ENCODE data around the gene DOLK. TPM values are rescaled to one million over a fixed set of nuclear protein-coding genes. Genes with fewer than 3 reads are reported as not detected.

DOLK gene
- polyA plus RNA-seq, 1 donor from 2014 or later: 11.3 TPM

GRCh38 chr9:128919402-128920089 is 27.9 kb downstream of the DOLK start:
- Histone ChIP-seq H3K27ac (ENCODE audit: low read length) (no peak overlapping the region), H3K9me3 (ENCODE audit: low read length) (no peaks in the 10 kb centered on the region), H2AFZ (ENCODE audit: low read depth, low read length) (no peak overlapping the region), H3K9me2 (ENCODE audit: insufficient read depth, low read length) (no peaks in the 10 kb centered on the region), H3K4me2 (ENCODE audit: low read length) (no peak overlapping the region), H3K9ac (ENCODE audit: low read length) (no peak overlapping the region), H3K4me3 (ENCODE audit: low read length) (no peak overlapping the region), H4K20me1 (ENCODE audit: insufficient read depth) (no peaks in the 10 kb centered on the region), H3K36me3 (ENCODE audit: insufficient read depth, low read length) (no peaks in the 10 kb centered on the region), H3K27me3 (ENCODE audit: insufficient read depth, low read depth, low read length) (no peaks in the 10 kb centered on the region), H3F3A (ENCODE audit: insufficient read depth, low read length, poor library complexity, severe bottlenecking) (no peaks in the 10 kb centered on the region), H3K79me2 (replicated peaks; ENCODE audit: insufficient read depth, low read length) (no peaks in the 10 kb centered on the region)
- TF ChIP-seq SMC3 (conservative IDR thresholded peaks at IDR 0.05; ENCODE audit: poor library complexity) (no peak), REST (IDR thresholded peaks at IDR 0.05; ENCODE audit: borderline replicate concordance) (no peak), MXI1 (conservative IDR thresholded peaks at IDR 0.05; ENCODE audit: poor library complexity, severe bottlenecking) (no peak), RAD21 (conservative IDR thresholded peaks at IDR 0.05) (no peak), EP300 (conservative IDR thresholded peaks at IDR 0.05; ENCODE audit: poor library complexity, severe bottlenecking) (no peak), POLR2AphosphoS5 (IDR thresholded peaks at IDR 0.05) (no peak), TAF1 (IDR thresholded peaks at IDR 0.05; ENCODE audit: low read depth) (no peak), CTCF (IDR thresholded peaks at IDR 0.05; ENCODE audit: poor library complexity, severe bottlenecking) (no peak), EZH2 (IDR thresholded peaks at IDR 0.05; ENCODE audit: borderline replicate concordance, insufficient read depth, low read length, poor library complexity, severe bottlenecking) (no peak)

- H3K27me3 ChIP-seq (ENCODE audit: insufficient read depth, low read depth, low read length): no peaks in the 10 kb centered on the region
- no peaks in the 10 kb centered on the region for H3K79me2 ChIP-seq (replicated peaks; ENCODE audit: insufficient read depth, low read length)
- no peak overlapping the region for H3K27ac ChIP-seq (ENCODE audit: low read length)
- H3K4me3 ChIP-seq (ENCODE audit: low read length): no peak overlapping the region
- no peaks in the 10 kb centered on the region for H4K20me1 ChIP-seq (ENCODE audit: insufficient read depth)
- no peak overlapping the region for H3K4me2 ChIP-seq (ENCODE audit: low read length)
- no peaks in the 10 kb centered on the region for H3F3A ChIP-seq (ENCODE audit: insufficient read depth, low read length, poor library complexity, severe bottlenecking)
- H3K9me3 ChIP-seq (ENCODE audit: low read length): no peaks in the 10 kb centered on the region
- no peaks in the 10 kb centered on the region for H3K36me3 ChIP-seq (ENCODE audit: insufficient read depth, low read length)
- TF ChIP-seq TAF1 (IDR thresholded peaks at IDR 0.05; ENCODE audit: low read depth) (no peak), RAD21 (conservative IDR thresholded peaks at IDR 0.05) (no peak), SMC3 (conservative IDR thresholded peaks at IDR 0.05; ENCODE audit: poor library complexity) (no peak), REST (IDR thresholded peaks at IDR 0.05; ENCODE audit: borderline replicate concordance) (no peak), POLR2AphosphoS5 (IDR thresholded peaks at IDR 0.05) (no peak), CTCF (IDR thresholded peaks at IDR 0.05; ENCODE audit: poor library complexity, severe bottlenecking) (no peak), EZH2 (IDR thresholded peaks at IDR 0.05; ENCODE audit: borderline replicate concordance, insufficient read depth, low read length, poor library complexity, severe bottlenecking) (no peak), MXI1 (conservative IDR thresholded peaks at IDR 0.05; ENCODE audit: poor library complexity, severe bottlenecking) (no peak), EP300 (conservative IDR thresholded peaks at IDR 0.05; ENCODE audit: poor library complexity, severe bottlenecking) (no peak)
- H3K9ac ChIP-seq (ENCODE audit: low read length): no peak overlapping the region
- no peaks in the 10 kb centered on the region for H3K9me2 ChIP-seq (ENCODE audit: insufficient read depth, low read length)
- H2AFZ ChIP-seq (ENCODE audit: low read depth, low read length): no peak overlapping the region
These were observed 28.5 kb downstream of the DOLK start for GRCh38 chr9:128918921-128919320.
